OCI-LY1 (cell line): ENCODE results near the gene LIN7B.

Experiments
- H2AFZ ChIP-seq: fragments of 200-600 bp; sonication (generic), shearing (Covaris generic); 2 replicates; pipeline ENCODE4 v1.6.0; 2014; ENCODE audit warnings: antibody characterized with exemption, mild to moderate bottlenecking, low read length
- H3F3A ChIP-seq: fragments of 200-600 bp; sonication (generic), shearing (Covaris generic); 2 replicates; pipeline ENCODE4 v1.6.0; 2014; ENCODE audit warnings: mild to moderate bottlenecking, antibody characterized with exemption, low read length, moderate library complexity; ENCODE audit not compliant: insufficient read depth
- H3K27ac ChIP-seq: fragments of 200-600 bp; sonication (generic); 2 replicates; pipeline ENCODE4 v1.5.1; 2014; ENCODE audit warnings: low read length, mixed run types, mild to moderate bottlenecking, low read depth; ENCODE audit not compliant: poor library complexity, severe bottlenecking
- H3K27me3 ChIP-seq: fragments of 200-600 bp; sonication (generic); 2 replicates; pipeline ENCODE4 v1.6.0; 2014; ENCODE audit warnings: antibody characterized with exemption, mild to moderate bottlenecking, low read length, moderate library complexity; ENCODE audit not compliant: insufficient read depth
- H3K36me3 ChIP-seq: fragments of 200-600 bp; sonication (generic); 2 replicates; pipeline ENCODE4 v1.6.1; 2014; ENCODE audit warnings: mild to moderate bottlenecking, antibody characterized with exemption, low read length, moderate library complexity, mixed read lengths; ENCODE audit not compliant: insufficient read depth
- H3K4me1 ChIP-seq: fragments of 200-600 bp; sonication (generic); 2 replicates; pipeline ENCODE4 v1.5.1; 2014; ENCODE audit warnings: mild to moderate bottlenecking, low read length, moderate library complexity; ENCODE audit not compliant: insufficient read depth, severe bottlenecking
- H3K4me2 ChIP-seq: fragments of 200-600 bp; sonication (generic), shearing (Covaris generic); 2 replicates; pipeline ENCODE4 v1.6.1; 2014; ENCODE audit warnings: low read length
- H3K4me3 ChIP-seq: fragments of 200-600 bp; sonication (generic); 2 replicates; pipeline ENCODE4 v1.5.1; 2014; ENCODE audit warnings: low read length, low read depth, mild to moderate bottlenecking, mixed read lengths; ENCODE audit not compliant: poor library complexity, severe bottlenecking
- H3K79me2 ChIP-seq: fragments of 200-600 bp; shearing (Covaris generic); 2 replicates; pipeline ENCODE4 v1.6.1; 2016; ENCODE audit warnings: mixed run types, low read length, mixed read lengths; ENCODE audit not compliant: insufficient read depth
- H3K9ac ChIP-seq: fragments of 200-600 bp; sonication (generic), shearing (Covaris generic); 2 replicates; pipeline ENCODE4 v1.6.1; 2014; ENCODE audit warnings: mild to moderate bottlenecking, low read length, mixed read lengths
- H3K9me2 ChIP-seq: fragments of 200-600 bp; sonication (generic), shearing (Covaris generic); 2 replicates; pipeline ENCODE4 v1.6.1; 2014; ENCODE audit warnings: low read depth, mild to moderate bottlenecking, low read length, mixed read lengths
- H3K9me3 ChIP-seq: fragments of 200-600 bp; shearing (Covaris generic); 2 replicates; pipeline ENCODE4 v1.6.1; 2014; ENCODE audit warnings: low read length, mixed read lengths
- H4K20me1 ChIP-seq: fragments of 200-600 bp; sonication (generic), shearing (Covaris generic); 2 replicates; pipeline ENCODE4 v1.6.0; 2016; ENCODE audit warnings: mild to moderate bottlenecking, low read length; ENCODE audit not compliant: insufficient read depth
- CTCF ChIP-seq: fragments of 200-600 bp; sonication (generic), shearing (Covaris generic); IDR thresholded peaks from 2 replicates; pipeline ENCODE4 v1.5.1; 2017; ENCODE audit warnings: mild to moderate bottlenecking, antibody characterized with exemption, low read length, moderate library complexity, mixed read lengths
- EZH2 ChIP-seq: fragments of 200-600 bp; sonication (generic), shearing (Covaris generic); IDR thresholded peaks from 2 replicates; pipeline ENCODE4 v1.8.0; 2017; ENCODE audit warnings: borderline replicate concordance, mixed run types, mild to moderate bottlenecking, antibody characterized with exemption, low read length, moderate library complexity, mixed read lengths

The LIN7B gene

GRCh38 chr19:49136771-49137171, 22.6 kb downstream of the LIN7B start:
- H3K9me3 ChIP-seq = no peaks in the 10 kb centered on the region
- no peak overlapping the region for H3K4me3 ChIP-seq
- no peaks in the 10 kb centered on the region for H3K9me2 ChIP-seq
- H3K27me3 ChIP-seq = no peaks in the 10 kb centered on the region
- no peaks in the 10 kb centered on the region for H3K79me2 ChIP-seq
- H3K36me3 ChIP-seq = 0 out of 2 replicates have a peak, but pooled peaks cover 7% of the 10 kb centered on the region
- no peak overlapping the region for H2AFZ ChIP-seq
- no peaks in the 10 kb centered on the region for H4K20me1 ChIP-seq
- no peak overlapping the region for H3K4me2 ChIP-seq
- no peaks in the 10 kb centered on the region for H3K4me1 ChIP-seq
- H3K27ac ChIP-seq = no peak overlapping the region
- H3F3A ChIP-seq = no peaks in the 10 kb centered on the region
- TF ChIP-seq EZH2 (no peak), CTCF (no peak)
- no peak overlapping the region for H3K9ac ChIP-seq

- Histone ChIP-seq H3K4me1 (peaks cover 6% of the 10 kb centered on the region), H3K79me2 (no peaks in the 10 kb centered on the region), H3F3A (no peaks in the 10 kb centered on the region), H3K4me3 (no peak overlapping the region), H4K20me1 (no peaks in the 10 kb centered on the region), H3K9me3 (no peaks in the 10 kb centered on the region), H3K9ac (no peak overlapping the region), H3K27me3 (no peaks in the 10 kb centered on the region), H3K4me2 (no peak overlapping the region), H2AFZ (no peak overlapping the region), H3K9me2 (no peaks in the 10 kb centered on the region), H3K36me3 (no peaks in the 10 kb centered on the region), H3K27ac (no peak overlapping the region)
- TF ChIP-seq CTCF (no peak), EZH2 (no peak)
Measured at GRCh38 chr19:49140951-49141350, 26.8 kb downstream of the LIN7B start.

- no peak overlapping the region for H3K4me3 ChIP-seq
- no peak overlapping the region for H3K27ac ChIP-seq
- no peaks in the 10 kb centered on the region for H4K20me1 ChIP-seq
- H3K79me2 ChIP-seq = no peaks in the 10 kb centered on the region
- H3F3A ChIP-seq = no peaks in the 10 kb centered on the region
- TF ChIP-seq EZH2 (no peak), CTCF (no peak)
- H3K4me1 ChIP-seq = peaks cover 10% of the 10 kb centered on the region
- H2AFZ ChIP-seq = no peak overlapping the region
- H3K4me2 ChIP-seq = no peak overlapping the region
- H3K9ac ChIP-seq = no peak overlapping the region
- no peaks in the 10 kb centered on the region for H3K9me2 ChIP-seq
- no peaks in the 10 kb centered on the region for H3K27me3 ChIP-seq
- H3K36me3 ChIP-seq = no peaks in the 10 kb centered on the region
- no peaks in the 10 kb centered on the region for H3K9me3 ChIP-seq
Measured at GRCh38 chr19:49141352-49141751, 27.2 kb downstream of the LIN7B start.
